NCI-H128 (cell line): Measurements from ENCODE around the gene PNPLA2.
A peak's percentile ranks its signal among the peaks of the same experiment; 100 is the strongest.

Experiments
- DNase-seq: peaks from one replicate; lab custom pipeline; 2025; ENCODE audit not compliant: unreplicated experiment; lab: John Stamatoyannopoulos, UW

PNPLA2 gene

GRCh38 chr11:856397-856796 lies 37.7 kb downstream of the PNPLA2 start:
- no peak for DNase-seq

GRCh38 chr11:858053-858761 lies 39.5 kb downstream of the PNPLA2 start:
- DNase-seq = no peak

- no peak for DNase-seq
These were observed 40.1 kb downstream of the PNPLA2 start for GRCh38 chr11:858762-859339.

GRCh38 chr11:859394-860131 lies 40.8 kb downstream of the PNPLA2 start:
- DNase-seq = peak; percentile 56

- no peak for DNase-seq
These were observed 41.8 kb downstream of the PNPLA2 start for GRCh38 chr11:860234-861104.

GRCh38 chr11:861105-861479 lies 42.4 kb downstream of the PNPLA2 start:
- DNase-seq = no peak

- DNase-seq = no peak
These were observed 43.5 kb downstream of the PNPLA2 start for GRCh38 chr11:862081-862661.

GRCh38 chr11:862696-863022 lies 43.9 kb downstream of the PNPLA2 start:
- no peak for DNase-seq

- no peak for DNase-seq
These were observed 44.6 kb downstream of the PNPLA2 start for GRCh38 chr11:863023-863909.

GRCh38 chr11:863910-864827 lies 45.5 kb downstream of the PNPLA2 start:
- DNase-seq = no peak

GRCh38 chr11:864898-865297 lies 46.2 kb downstream of the PNPLA2 start:
- DNase-seq = no peak

- DNase-seq = no peak
These were observed 47.0 kb downstream of the PNPLA2 start for GRCh38 chr11:865462-866430.

- DNase-seq = no peak
These were observed 47.8 kb downstream of the PNPLA2 start for GRCh38 chr11:866481-866880.

- DNase-seq = no peak
These were observed 49.2 kb downstream of the PNPLA2 start for GRCh38 chr11:867856-868358.

- no peak for DNase-seq
These were observed 49.7 kb downstream of the PNPLA2 start for GRCh38 chr11:868394-868793.

GRCh38 chr11:868802-869201 lies 50.1 kb downstream of the PNPLA2 start:
- no peak for DNase-seq

- no peak for DNase-seq
These were observed 50.8 kb downstream of the PNPLA2 start for GRCh38 chr11:869399-870126.
